ENCODE data around the gene TMEM234. TPM values are rescaled to one million over a fixed set of nuclear protein-coding genes. Genes with fewer than 3 reads are reported as not detected.
A peak's percentile ranks its signal among the peaks of the same experiment; 100 is the strongest.

TMEM234 gene
- total RNA-seq, 1 donor from 2014 or later, result 7.5 TPM

- DNase-seq, result peak; percentile 78
- intact Hi-C loops (cut with DNase I), result loop anchor here (10.0 kb wide), 1 partner anchor 54 kb away; the partner anchor contains the start of gene HDAC1
- ATAC-seq (ENCODE audit: poor library complexity), result peak; percentile 74
Measured at GRCh38 chr1:32241001-32241763, 19.0 kb upstream of the TMEM234 start.

GRCh38 chr1:32240140-32240951 lies 18.2 kb upstream of the TMEM234 start:
- ATAC-seq (ENCODE audit: poor library complexity) (peak; percentile 88), DNase-seq (peak; percentile 82)
- intact Hi-C loops (cut with DNase I), result loop anchor here (10.0 kb wide), 1 partner anchor 54 kb away; the partner anchor contains the start of gene HDAC1

GRCh38 chr1:32239790-32240139 lies 17.6 kb upstream of the TMEM234 start:
- intact Hi-C loops (cut with DNase I), result loop anchor here (10.0 kb wide), 1 partner anchor 55 kb away; the partner anchor contains the start of gene HDAC1
- no peak for ATAC-seq (ENCODE audit: poor library complexity)
- DNase-seq, result no peak

GRCh38 chr1:32239337-32239736 lies 17.2 kb upstream of the TMEM234 start:
- intact Hi-C loops (cut with DNase I), result no loop called here
- no peak for DNase-seq

GRCh38 chr1:32234792-32235191 lies 12.6 kb upstream of the TMEM234 start:
- ATAC-seq (ENCODE audit: poor library complexity), result no peak
- intact Hi-C loops (cut with DNase I), result no loop called here
- DNase-seq, result no peak

More at GRCh38 chr1:32239337-32239736, 17.2 kb upstream of the TMEM234 start:
- ATAC-seq (ENCODE audit: poor library complexity), result no peak

GRCh38 chr1:32232558-32233304 lies 10.6 kb upstream of the TMEM234 start:
- DNase-seq (no peak), ATAC-seq (ENCODE audit: poor library complexity) (no peak)
- intact Hi-C loops (cut with DNase I), result no loop called here

- intact Hi-C loops (cut with DNase I), result no loop called here
- no peak for DNase-seq
- ATAC-seq (ENCODE audit: poor library complexity), result no peak
Measured at GRCh38 chr1:32231843-32232432, 9.8 kb upstream of the TMEM234 start.

GRCh38 chr1:32228771-32229170 lies 6.6 kb upstream of the TMEM234 start:
- DNase-seq (no peak), ATAC-seq (ENCODE audit: poor library complexity) (no peak)
- intact Hi-C loops (cut with DNase I), result no loop called here

GRCh38 chr1:32224285-32224684 lies 2.1 kb upstream of the TMEM234 start:
- intact Hi-C loops (cut with DNase I), result no loop called here
- DNase-seq (no peak), ATAC-seq (ENCODE audit: poor library complexity) (no peak)

- no peak for ATAC-seq (ENCODE audit: poor library complexity)
- DNase-seq, result no peak
- intact Hi-C loops (cut with DNase I), result no loop called here
Measured at GRCh38 chr1:32223683-32224082, 1.5 kb upstream of the TMEM234 start.

GRCh38 chr1:32221581-32221979 lies 573 bp downstream of the TMEM234 start:
- ATAC-seq (ENCODE audit: poor library complexity) (peak; percentile 53), DNase-seq (no peak)
- intact Hi-C loops (cut with DNase I), result no loop called here

- no peak for ATAC-seq (ENCODE audit: poor library complexity)
- intact Hi-C loops (cut with DNase I), result no loop called here
- DNase-seq, result no peak
Measured at GRCh38 chr1:32220746-32221580, 1.2 kb downstream of the TMEM234 start.

GRCh38 chr1:32219022-32219421 lies 3.1 kb downstream of the TMEM234 start:
- intact Hi-C loops (cut with DNase I), result loop anchor here (5.0 kb wide), 1 partner anchor 93 kb away; no protein-coding TSS in a partner anchor
- no peak for ATAC-seq (ENCODE audit: poor library complexity)
- no peak for DNase-seq

GRCh38 chr1:32216566-32216965 lies 5.6 kb downstream of the TMEM234 start:
- DNase-seq, result no peak
- ATAC-seq (ENCODE audit: poor library complexity), result no peak
- intact Hi-C loops (cut with DNase I), result loop anchor here (5.0 kb wide), 1 partner anchor 96 kb away; no protein-coding TSS in a partner anchor

GRCh38 chr1:32215629-32216480 lies 6.3 kb downstream of the TMEM234 start:
- peak; percentile 66 for ATAC-seq (ENCODE audit: poor library complexity)
- DNase-seq, result peak; percentile 67
- intact Hi-C loops (cut with DNase I), result loop anchor here (5.0 kb wide), 1 partner anchor 96 kb away; no protein-coding TSS in a partner anchor

- ATAC-seq (ENCODE audit: poor library complexity) (peak; percentile 10), DNase-seq (peak; percentile 60)
- intact Hi-C loops (cut with DNase I), result no loop called here
Measured at GRCh38 chr1:32208891-32209328, 13.2 kb downstream of the TMEM234 start, which contains the start of gene DCDC2B. Gene DCDC2B, plus strand, starts transcription at chr1:32209089. Its CDS starts 5 bp downstream, at chr1:32209094.

- ATAC-seq (ENCODE audit: poor library complexity) (no peak), DNase-seq (no peak)
- intact Hi-C loops (cut with DNase I), result no loop called here
Measured at GRCh38 chr1:32208469-32208868, 13.7 kb downstream of the TMEM234 start.
